Pulmonary artery endothelial cell (primary cell): ENCODE results near the gene STXBP6. TPM values are rescaled to one million over a fixed set of nuclear protein-coding genes. Genes with fewer than 3 reads are reported as not detected.
"Not testable (repeated sequence)": the region's sequence is repeated elsewhere in the genome, so short reads cannot be mapped to it uniquely, and the experiment has no call there.

Experiments
- DNase-seq: peaks from one replicate; pipeline ENCODE4 v3.0.0-alpha.2; 2011; ENCODE audit warnings: low read depth, low spot score
- total RNA-seq: library from RNA; depleted of rRNA; stranded (reverse); fragments of >200 nt; gene quantifications from 2 replicates; pipeline ENCODE4 v1.2.3, GENCODE V29; 2014

Gene STXBP6
- total RNA-seq, 1 donor from 2014 or later = not detected

- no peak for DNase-seq
Measured at GRCh38 chr14:24988760-24989159, 61.2 kb downstream of the STXBP6 start.

- no peak for DNase-seq
Measured at GRCh38 chr14:24986206-24986893, 63.6 kb downstream of the STXBP6 start.

- no peak for DNase-seq
Measured at GRCh38 chr14:24984846-24985589, 64.9 kb downstream of the STXBP6 start.

GRCh38 chr14:24982472-24983155, 67.3 kb downstream of the STXBP6 start:
- no peak for DNase-seq

GRCh38 chr14:24979725-24980239, 70.2 kb downstream of the STXBP6 start:
- no peak for DNase-seq

GRCh38 chr14:24978862-24979724, 70.9 kb downstream of the STXBP6 start:
- DNase-seq = no peak

GRCh38 chr14:24976602-24977001, 73.3 kb downstream of the STXBP6 start:
- no peak for DNase-seq

- DNase-seq = no peak
Measured at GRCh38 chr14:24975393-24975792, 74.6 kb downstream of the STXBP6 start.

- DNase-seq = no peak
Measured at GRCh38 chr14:24974591-24975374, 75.2 kb downstream of the STXBP6 start.

GRCh38 chr14:24972844-24973243, 77.1 kb downstream of the STXBP6 start:
- no peak for DNase-seq

GRCh38 chr14:24971255-24971654, 78.7 kb downstream of the STXBP6 start:
- DNase-seq = no peak

- DNase-seq = no peak
Measured at GRCh38 chr14:24966579-24966964, 83.4 kb downstream of the STXBP6 start.

- no peak for DNase-seq
Measured at GRCh38 chr14:24965934-24966578, 83.9 kb downstream of the STXBP6 start.

- DNase-seq = no peak
Measured at GRCh38 chr14:24965578-24965933, 84.4 kb downstream of the STXBP6 start.

- DNase-seq = no peak
Measured at GRCh38 chr14:24964591-24964990, 85.4 kb downstream of the STXBP6 start.

- no peak for DNase-seq
Measured at GRCh38 chr14:24964048-24964447, 85.9 kb downstream of the STXBP6 start.

- DNase-seq = not testable (repeated sequence)
Measured at GRCh38 chr14:24962118-24962517, 87.8 kb downstream of the STXBP6 start.

- DNase-seq = no peak
Measured at GRCh38 chr14:24960816-24961215, 89.1 kb downstream of the STXBP6 start.

GRCh38 chr14:24959791-24960331, 90.1 kb downstream of the STXBP6 start:
- DNase-seq = no peak

GRCh38 chr14:24958271-24958670, 91.7 kb downstream of the STXBP6 start:
- DNase-seq = no peak
